Tongue (tissue), 2 donors: ENCODE measurements around the gene BIRC7. TPM values are rescaled to one million over a fixed set of nuclear protein-coding genes. Genes with fewer than 3 reads are reported as not detected.
"Not testable (repeated sequence)": the region's sequence is repeated elsewhere in the genome, so short reads cannot be mapped to it uniquely, and the experiment has no call there.

Experiments used
- DNase-seq: peaks from one replicate; pipeline ENCODE4 v3.0.0-alpha.2; 2015
- total RNA-seq: library from RNA; depleted of rRNA; stranded (reverse); fragments of >200 nt; gene quantifications from one replicate; pipeline ENCODE4 v1.2.3, GENCODE V29; 2014

Gene BIRC7
- total RNA-seq, 1 donor from 2014 or later, result 0.31 TPM

DNA sequence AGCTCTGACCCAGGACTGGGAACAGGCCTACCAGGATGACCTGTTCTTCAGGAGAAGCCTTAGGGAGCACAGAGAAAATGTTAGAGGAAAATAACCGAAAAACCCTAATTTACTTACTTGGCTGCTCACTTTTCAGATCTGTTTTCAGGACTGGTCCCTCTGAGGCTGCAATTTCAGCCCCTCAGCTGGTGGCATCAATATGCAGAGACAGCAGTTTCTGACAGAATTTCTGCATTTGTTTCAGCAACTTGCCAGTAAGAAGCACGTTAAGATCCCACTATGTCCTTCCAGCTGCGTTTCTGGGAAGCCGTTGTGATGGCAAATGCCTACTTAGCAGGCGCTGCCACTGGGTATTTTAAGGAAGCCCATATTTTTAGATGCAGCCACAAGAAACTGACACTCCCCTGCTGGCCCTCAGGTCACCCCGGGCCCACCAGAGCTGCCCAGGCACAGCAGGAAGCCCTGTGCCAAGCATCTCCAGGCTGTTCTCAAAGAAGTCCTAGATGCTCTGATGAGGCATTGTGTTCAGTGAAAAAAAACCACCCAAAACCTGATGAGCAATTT is 27.3 kb upstream of the BIRC7 start:
- DNase-seq, result peak; percentile 19

- DNase-seq, result no peak
Measured at GRCh38 chr20:63210011-63210605, 25.6 kb upstream of the BIRC7 start.

DNA sequence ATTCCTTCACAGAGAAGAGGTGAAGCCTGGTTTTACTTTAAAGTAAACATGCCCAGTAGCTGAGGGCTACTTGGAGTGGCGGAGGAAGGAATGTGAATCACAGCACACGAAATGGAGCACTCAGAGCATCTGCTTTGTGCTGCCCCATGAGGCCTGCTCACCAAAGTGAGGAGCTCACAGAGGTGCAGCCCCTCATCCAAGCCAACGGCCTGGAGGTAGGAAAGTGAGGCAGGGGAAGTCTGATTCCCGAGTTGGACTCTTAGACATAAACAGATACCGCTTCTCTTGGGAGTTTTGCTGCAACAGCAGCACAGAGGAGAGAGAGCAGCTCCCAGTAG is 23.3 kb upstream of the BIRC7 start:
- no peak for DNase-seq

GRCh38 chr20:63212792-63213191 is 22.9 kb upstream of the BIRC7 start:
- no peak for DNase-seq

DNA sequence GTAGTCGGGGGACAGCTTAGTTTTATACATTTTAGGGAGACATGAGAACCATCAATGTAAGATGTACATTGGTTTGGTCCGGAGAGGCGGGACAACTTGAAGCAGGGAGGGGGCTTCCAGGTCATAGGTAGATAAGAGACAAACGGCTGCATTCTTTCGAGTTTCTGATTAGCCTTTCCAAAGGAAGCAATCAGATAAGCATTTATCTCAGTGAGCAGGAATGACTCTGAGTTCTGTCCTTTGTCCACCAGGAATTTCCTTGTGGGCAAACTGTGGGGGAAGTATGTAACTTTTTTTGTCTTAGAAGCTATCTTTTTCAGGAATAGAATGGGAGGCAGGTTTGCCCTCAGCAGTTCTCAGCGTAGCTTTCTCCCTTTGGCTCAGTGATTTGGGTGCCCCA is 21.2 kb upstream of the BIRC7 start:
- DNase-seq, result no peak

DNA sequence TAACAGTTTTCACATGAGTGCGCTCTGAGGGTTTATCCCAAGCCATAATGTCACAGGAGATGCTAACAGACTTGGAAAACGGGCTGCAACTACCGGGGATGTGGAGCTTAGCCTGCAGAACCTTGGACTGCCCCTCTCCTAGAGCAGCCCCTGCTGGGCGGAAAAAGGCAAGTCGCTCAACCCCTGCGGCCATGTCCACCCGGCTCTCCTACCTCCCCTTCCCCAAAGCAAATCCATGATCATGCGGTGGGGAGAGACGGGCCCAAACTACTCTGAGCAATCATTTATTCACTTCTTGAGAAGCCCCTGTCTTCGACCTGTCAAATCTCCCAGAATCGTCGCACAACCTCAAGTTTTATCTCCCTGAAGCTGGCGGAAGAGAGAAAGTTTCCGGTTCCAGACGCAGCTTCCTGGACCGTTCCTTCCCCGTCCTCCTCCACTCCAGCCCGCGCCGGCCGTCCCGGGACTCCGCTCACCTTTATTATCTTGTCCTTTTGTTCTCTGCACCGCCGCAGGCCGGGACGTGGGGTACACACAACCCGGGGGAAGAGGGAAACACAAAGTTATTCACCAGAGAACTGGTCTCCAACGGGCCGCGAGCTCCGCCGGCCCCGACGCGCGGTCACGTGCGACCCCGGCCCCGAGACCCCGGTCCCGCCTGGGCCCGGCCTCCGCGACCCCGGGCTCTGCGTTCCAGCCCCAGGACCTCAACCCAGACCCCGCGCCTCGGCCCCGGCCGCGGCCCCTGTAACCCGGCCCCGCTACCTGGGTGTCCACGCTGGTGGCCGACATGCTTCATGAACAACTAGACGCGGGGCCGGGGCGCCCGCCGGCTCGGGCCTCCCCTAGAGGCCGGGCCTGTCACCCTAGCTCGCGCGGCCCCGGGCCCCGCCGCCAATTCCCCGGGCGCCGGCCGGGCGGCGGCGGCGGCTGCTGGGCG is 20.3 kb upstream of the BIRC7 start:
- DNase-seq, result peak; percentile 37

GRCh38 chr20:63216041-63216848 is 19.5 kb upstream of the BIRC7 start, which contains the start of gene YTHDF1:
Gene YTHDF1, minus strand, starts transcription at chr20:63216131. Its CDS starts 239 bp downstream, at chr20:63215892.
- DNase-seq, result peak; percentile 98

DNA sequence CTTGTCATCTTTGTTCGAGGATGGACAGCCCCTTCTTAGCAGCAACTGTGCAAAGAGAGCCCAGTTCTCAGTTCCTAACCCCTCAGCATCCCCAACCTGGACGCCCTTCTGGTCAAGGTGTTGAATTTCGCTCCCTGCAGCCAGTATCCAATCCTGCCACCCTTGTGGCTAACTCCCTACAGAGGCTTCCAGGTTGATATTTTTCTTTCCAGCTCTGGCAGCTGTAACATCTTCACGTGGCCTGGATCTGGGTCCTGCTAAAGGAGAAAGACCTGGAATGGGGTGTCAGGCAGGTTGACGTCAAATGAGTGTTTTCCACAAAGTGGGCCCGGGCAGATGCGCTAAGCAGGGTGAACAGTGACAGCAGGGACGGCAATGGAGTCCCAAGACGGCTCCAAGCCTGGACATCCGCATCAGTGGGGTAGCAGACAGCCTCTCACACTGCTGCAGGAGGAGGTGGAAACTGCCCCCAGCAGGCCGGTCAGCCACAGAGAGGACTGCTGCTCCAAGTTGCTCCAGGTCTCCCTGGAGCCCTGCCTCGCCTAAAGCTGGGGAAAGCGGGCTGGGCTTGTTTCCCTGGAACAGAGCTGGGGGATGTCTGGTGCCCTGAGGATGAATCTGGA is 18.7 kb upstream of the BIRC7 start:
- DNase-seq, result no peak

GRCh38 chr20:63217706-63218105 is 18.0 kb upstream of the BIRC7 start:
- DNase-seq, result no peak

DNA sequence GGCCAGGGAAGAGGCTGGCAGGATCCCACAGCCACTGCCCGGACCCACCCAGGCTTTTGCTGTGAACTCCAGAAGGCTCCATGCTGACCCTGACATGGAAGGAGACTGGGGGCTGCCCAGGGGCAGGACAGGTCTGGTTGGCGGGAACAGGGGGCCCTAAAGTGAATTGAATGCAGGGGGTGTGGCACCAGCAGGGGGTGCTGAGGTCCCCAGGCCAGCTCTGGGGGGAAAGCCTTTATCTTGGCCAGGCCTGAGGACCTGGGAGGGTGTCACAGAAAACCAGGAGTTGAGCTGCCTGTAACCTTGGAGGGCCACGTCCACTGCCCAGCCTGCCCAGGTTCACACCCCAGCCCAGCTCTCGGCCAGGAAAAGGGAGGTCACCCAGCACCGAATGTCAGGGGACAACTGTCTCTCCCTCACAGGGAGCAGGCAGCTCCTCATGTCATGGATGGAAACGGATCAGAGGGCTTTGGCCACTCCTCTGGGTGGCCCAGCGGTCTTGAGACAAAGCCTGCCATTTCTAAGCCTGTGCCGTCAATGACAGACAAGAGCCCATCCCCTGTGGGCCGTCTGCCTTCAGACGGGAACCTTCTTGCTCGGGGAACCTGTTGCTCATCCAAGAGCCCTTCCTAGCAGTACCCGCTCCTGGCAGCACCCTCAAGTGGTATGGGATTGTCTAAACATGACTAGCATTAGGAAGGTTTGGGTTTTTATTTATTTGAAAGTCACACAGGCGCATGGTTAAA is 16.8 kb upstream of the BIRC7 start:
- no peak for DNase-seq

DNA sequence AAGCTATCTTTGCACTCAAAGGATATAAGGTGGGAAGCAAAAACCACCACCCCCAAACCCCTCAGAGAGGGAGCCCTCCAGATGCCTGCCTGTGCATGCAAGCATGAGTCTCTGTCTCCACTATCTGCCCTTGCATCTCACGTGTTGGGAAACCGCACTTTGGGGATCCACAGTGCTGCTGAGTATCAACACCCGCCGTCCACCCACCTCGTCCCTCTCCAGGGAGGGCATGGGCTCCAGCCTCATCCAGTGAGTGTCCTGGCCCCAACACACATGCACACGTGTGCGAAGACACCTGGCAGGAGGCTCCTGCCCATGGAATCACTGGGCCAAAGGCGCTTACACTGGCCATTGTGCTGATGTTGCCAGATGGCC is 16.3 kb upstream of the BIRC7 start:
- no peak for DNase-seq

DNA sequence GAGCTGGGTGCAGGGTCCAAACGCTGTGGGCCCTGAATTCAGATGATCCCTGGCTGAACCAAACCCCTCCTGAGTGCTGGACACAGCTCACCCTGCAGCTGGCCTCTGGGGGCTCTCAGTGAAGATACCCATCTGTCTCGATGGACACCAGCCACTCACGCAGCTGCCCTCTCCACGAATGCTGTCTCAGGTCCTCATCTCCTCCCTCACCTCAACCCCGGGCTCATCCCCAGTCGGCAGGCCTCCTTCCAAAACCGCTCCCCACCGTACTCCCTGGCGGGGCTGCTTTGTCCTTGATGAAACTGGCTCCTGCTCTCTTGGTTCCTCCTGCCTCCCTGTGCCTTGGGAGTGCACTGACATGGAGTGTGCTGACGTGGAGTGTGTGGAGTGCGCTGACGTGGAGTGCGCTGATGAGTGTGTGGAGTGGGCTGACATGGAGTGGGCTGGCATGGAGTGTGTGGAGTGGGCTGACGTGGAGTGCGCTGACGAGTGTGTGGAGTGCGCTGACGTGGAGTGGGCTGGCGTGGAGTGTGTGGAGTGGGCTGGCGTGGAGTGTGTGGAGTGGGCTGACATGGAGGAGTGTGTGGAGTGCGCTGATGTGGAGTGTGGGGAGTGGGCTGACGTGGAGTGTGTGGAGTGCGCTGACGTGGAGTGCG is 15.7 kb upstream of the BIRC7 start:
- no peak for DNase-seq

GRCh38 chr20:63220696-63221399 is 14.9 kb upstream of the BIRC7 start:
- DNase-seq, result no peak

DNA sequence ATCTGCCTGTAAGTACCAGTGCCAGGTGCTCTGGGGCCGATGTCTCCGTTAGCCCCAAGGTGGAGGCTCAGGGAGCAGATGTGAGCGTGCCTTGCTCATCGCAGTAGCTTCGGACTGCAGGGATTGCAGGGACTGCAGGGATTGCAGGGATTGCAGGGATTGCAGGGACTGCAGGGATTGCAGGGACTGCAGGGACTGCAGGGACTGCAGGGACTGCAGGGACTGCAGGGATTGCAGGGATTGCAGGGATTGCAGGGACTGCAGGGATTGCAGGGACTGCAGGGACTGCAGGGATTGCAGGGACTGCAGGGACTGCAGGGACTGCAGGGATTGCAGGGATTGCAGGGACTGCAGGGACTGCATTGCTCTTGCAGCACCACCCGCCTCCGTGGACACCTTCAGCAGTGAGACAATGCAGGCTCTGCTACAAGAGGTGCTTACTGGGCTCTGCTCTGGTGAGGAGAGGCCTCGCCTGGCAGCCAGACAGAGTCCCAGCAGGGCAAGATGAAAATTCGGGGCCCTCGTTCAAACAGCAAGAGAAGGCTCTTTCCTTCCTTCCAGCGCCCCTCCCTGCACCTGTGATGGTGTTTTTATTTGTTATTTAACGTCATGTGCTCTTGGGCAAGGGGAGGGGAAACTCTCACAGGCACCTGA is 14.2 kb upstream of the BIRC7 start:
- DNase-seq, result not testable (repeated sequence)

DNA sequence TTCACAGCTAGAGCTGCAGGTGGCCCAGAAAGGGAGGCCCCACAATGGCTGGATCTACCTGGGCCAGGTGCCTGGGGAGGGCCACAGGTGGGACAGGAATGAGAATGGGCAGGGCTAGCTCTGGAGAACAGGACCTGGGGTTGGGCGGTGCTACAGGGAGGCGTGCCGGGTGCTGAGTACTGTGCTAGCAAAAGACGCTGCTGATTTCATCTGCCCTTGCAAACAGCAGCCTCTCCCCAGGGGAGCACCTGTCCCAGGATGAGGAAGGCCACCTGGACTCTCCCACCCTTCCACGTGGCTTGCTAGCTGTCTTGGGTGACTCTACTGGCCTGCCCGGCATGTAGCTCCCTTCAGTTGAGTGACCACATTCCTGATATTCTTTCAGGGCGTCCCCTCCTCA is 13.2 kb upstream of the BIRC7 start:
- no peak for DNase-seq

DNA sequence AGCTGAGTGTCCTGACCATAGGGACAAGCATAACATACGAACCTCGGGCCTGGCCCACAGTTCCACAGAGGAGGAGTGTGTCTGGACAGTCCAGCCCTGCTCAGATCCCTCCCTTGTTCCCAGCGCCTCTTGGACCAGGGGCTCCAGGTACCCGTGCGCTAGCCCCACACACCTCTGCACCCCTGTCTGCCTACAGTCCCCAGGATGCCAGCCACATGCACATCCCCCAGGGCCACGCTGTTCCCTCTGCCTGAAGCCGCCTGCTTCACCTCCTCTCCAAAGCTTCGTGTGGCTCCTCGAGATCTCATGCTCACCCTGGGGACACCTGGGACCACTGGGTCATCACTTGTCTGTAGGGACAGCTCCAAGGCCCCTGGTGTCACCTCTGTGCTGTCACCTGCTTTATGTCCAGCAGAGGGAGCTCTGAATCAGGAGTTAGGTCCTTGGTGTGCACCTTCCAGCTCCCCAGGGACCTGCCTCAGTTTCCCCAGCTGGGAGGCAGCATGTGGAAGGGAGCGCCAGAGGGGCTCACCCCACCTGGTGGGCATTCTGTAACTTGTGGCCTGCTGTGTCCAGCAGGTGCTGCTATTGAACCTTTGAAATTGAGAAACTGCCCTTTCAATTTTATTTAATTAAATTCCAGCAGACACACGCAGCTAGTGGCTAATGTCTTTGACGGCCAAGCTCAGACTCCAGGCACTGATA is 12.4 kb upstream of the BIRC7 start:
- peak; percentile 56 for DNase-seq

DNA sequence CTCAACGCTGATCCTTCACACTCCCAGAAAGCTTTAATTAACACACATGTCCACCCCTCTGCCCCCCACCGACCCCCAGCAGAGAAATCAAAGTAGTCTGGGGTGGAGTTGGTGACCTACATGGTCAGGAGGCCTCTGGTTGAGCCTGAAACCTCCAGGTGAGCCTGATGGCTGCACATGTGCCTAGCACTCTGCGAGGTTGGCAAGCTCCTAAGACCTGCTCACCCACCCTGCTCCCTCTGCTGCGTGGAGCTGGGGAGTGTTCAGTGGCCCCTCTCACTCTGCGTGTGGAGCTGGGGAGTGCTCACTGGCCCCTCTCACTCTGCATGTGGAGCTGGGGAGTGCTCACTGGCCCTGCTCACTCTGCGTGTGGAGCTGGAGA is 11.9 kb upstream of the BIRC7 start:
- DNase-seq, result no peak

DNA sequence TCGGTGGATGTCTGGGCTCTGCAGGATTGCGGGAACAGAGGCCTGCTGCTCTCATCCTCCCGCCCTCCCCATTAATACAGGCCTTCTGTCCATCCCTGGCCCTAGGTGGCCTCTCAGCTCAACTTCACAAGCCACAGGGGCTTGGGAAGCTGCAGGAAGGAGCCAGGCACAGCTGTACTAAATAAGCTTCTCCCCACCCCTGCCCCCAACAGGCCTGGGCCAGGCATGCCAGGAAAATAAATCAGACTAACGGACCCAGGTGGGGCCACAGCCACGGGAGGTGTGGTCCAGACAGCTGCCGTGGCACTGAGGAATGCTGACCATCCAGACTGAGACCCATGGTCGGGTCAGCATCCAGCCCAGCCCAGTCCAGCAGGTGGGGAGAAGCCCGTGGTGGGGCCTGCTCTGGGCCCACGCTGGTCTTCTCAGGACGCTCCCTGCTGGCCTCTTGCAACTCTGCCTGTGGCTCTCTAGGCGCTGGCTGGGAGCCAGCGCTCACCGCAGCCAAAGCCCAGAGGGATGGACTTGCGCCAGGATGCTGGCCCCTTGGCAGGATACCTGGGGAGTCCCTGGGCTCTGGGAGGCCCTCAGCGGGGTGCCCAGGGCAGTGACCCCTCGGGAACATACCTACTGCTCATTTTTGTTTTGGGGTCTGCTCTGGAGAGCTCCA is 11.2 kb upstream of the BIRC7 start:
- DNase-seq, result peak; percentile 38

GRCh38 chr20:63225082-63225454 is 10.6 kb upstream of the BIRC7 start:
- DNase-seq, result no peak
